Esophagus squamous epithelium (tissue), 5 donors: ENCODE results near the gene OGDH. TPM values are rescaled to one million over a fixed set of nuclear protein-coding genes. Genes with fewer than 3 reads are reported as not detected.

ENCODE experiments used
- DNase-seq: peaks from one replicate; lab custom pipeline; 2025; lab: John Stamatoyannopoulos, UW
- H3K27ac ChIP-seq, 4 donors: fragments of 200-600 bp; sonication (generic); one replicate each; pipeline ENCODE4 v1.5.1; 2016 to 2019; ENCODE audit warnings: mild to moderate bottlenecking in 1 of 4
- H3K27me3 ChIP-seq, 4 donors: fragments of 200-600 bp; sonication (generic); 1 replicate in 3 of 4; 2 replicates in 1 of 4; pipeline versions ENCODE4 v1.5.1 to v1.6.0; 2017 to 2021; ENCODE audit warnings: antibody characterized with exemption in 1 of 4
- H3K36me3 ChIP-seq, 3 donors: fragments of 200-600 bp; sonication (generic); one replicate each; pipeline ENCODE4 v1.5.1; 2016 to 2019
- H3K4me1 ChIP-seq, 3 donors: fragments of 200-600 bp; sonication (generic); one replicate each; pipeline ENCODE4 v1.5.1; 2017 to 2019
- H3K4me3 ChIP-seq, 4 donors: fragments of 200-600 bp; sonication (generic); 1 replicate in 3 of 4; 2 replicates in 1 of 4; pipeline ENCODE4 v1.5.1; 2016 to 2019; ENCODE audit warnings: mild to moderate bottlenecking in 2 of 4, moderate library complexity in 1 of 4
- H3K9me3 ChIP-seq, 3 donors: fragments of 200-600 bp; sonication (generic); one replicate each; pipeline ENCODE4 v1.5.1; 2016 to 2019
- POLR2A ChIP-seq, 4 donors: fragments of 450-650 bp; IDR thresholded peaks; one replicate each; pipeline ENCODE4 v1.6.1; 2017; ENCODE audit warnings: antibody characterized with exemption in 4 of 4, mild to moderate bottlenecking in 4 of 4, moderate library complexity in 3 of 4
- WGBS, 2 donors: methylation state at CpG; one replicate each; pipeline ENCODE4 v1.1.5; 2018; 5-methylcytosine and 5-hydroxymethylcytosine counted together
- intact Hi-C: fragments of 100-400 bp; cut with DNase I; formaldehyde crosslinking; loops from one replicate; pipeline ENCODE4 v1.15.0; 2022
- total RNA-seq, 4 donors: library from RNA; depleted of rRNA; stranded (reverse); fragments of >200 nt; gene quantifications; one replicate each; pipeline ENCODE4 v1.1.0, GENCODE V29; 2016
- TF ChIP-seq, protein P1 (sequence below), 6 experiments: fragments of 450-650 bp in 4 of 6; fragments of 200-600 bp in 2 of 6; sonication (generic) in 2 of 6; IDR thresholded peaks; one replicate each; pipeline ENCODE4 v1.5.1; 2016 to 2019; ENCODE audit warnings: antibody characterized with exemption in 6 of 6, mild to moderate bottlenecking in 4 of 6, moderate library complexity in 4 of 6
- donor health status: DM: yes; HTN: yes; CAD: no.

The OGDH gene
- total RNA-seq, 4 donors from 2014 or later = 68.9 to 102 (median 89.5) TPM

DNA sequence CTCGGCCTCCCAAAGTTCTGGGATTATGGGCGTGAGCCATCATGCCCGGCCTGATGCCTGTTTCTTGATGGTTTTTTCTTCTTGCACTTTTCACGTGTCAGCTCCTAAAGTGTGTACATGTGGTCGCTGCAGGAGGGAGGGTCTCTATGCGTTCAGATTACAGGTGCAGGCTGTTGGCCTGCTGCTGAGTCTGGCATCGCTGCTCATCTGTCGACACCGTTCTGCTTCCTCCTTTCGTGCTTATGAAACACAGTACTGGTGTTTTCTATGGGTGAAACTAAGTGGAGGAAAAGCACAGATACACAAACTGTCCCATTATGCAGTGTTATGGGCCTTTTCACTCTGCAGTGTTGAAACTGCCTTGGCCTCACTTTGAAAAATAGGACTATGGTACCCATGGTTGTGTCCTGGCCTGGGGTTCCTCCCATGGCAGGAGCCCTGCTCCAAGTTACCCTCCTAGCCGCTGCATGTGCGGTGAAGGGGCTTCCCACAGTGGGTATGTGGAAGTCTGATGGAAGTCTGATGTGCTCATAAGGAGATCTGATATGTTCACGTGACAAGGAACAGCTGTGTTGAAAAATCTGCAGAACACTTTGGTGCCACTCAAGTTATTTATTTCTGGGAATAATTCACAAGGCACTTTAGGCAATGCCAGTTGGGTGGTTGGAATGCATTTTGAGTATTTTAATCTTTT, 23.5 kb downstream of the OGDH start:
- Histone ChIP-seq H3K27ac (peak overlapping the region in 2 of 4 donors; percentile 63 to 70), H3K9me3 (no peaks in the 10 kb centered on the region), H3K4me3 (no peak overlapping the region), H3K27me3 (no peaks in the 10 kb centered on the region), H3K36me3 (peaks cover 6 to 64% (median 23%) of the 10 kb centered on the region in 3 donors), H3K4me1 (peaks cover 30 to 53% (median 31%) of the 10 kb centered on the region in 3 donors)
- 81 to 89% methylated on average over 12 to 13 of the region's 13 CpGs for WGBS, 2 donors
- DNase-seq = no peak
- intact Hi-C loops = no loop called here
- TF ChIP-seq POLR2A (IDR thresholded peaks at IDR 0.05) = no peak
- TF ChIP-seq, protein P1, sequence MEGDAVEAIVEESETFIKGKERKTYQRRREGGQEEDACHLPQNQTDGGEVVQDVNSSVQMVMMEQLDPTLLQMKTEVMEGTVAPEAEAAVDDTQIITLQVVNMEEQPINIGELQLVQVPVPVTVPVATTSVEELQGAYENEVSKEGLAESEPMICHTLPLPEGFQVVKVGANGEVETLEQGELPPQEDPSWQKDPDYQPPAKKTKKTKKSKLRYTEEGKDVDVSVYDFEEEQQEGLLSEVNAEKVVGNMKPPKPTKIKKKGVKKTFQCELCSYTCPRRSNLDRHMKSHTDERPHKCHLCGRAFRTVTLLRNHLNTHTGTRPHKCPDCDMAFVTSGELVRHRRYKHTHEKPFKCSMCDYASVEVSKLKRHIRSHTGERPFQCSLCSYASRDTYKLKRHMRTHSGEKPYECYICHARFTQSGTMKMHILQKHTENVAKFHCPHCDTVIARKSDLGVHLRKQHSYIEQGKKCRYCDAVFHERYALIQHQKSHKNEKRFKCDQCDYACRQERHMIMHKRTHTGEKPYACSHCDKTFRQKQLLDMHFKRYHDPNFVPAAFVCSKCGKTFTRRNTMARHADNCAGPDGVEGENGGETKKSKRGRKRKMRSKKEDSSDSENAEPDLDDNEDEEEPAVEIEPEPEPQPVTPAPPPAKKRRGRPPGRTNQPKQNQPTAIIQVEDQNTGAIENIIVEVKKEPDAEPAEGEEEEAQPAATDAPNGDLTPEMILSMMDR (IDR thresholded peaks at IDR 0.05) = no peak

DNA sequence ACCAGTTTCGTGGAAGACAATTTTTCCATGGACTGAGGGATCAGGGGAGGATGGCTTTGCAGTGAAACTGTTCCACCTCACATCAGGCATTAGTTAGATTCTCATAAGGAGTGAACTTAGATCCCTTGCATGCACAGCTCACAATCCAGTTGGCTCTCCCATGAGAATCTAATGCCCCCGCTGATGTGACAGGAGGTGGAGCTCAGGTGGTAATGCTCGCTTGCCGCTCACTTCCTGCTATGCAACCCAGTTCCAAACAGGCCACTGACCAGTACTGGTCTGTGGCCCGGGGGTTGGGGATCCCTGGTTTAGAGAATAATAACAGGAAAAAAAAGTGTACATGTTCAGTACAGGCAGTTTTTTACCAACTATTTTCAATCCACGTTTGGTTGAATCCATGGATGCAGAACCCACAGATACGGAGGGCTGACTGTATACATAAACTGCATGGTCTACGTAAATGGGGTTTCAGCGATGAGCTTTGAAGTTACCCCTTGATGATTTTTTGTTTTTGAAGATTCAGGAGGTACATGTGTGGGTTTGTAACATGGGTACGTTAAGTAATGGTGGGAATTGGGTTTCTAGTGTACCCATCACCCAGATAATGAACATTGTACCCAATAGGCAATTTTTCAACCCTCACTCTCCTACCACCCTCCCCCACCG, 24.5 kb downstream of the OGDH start:
- Histone ChIP-seq H3K27ac (peak overlapping the region; percentile 0 to 96 (median 66)), H3K27me3 (no peaks in the 10 kb centered on the region), H3K36me3 (peaks cover 6 to 55% (median 15%) of the 10 kb centered on the region in 3 donors), H3K9me3 (no peaks in the 10 kb centered on the region), H3K4me3 (no peak overlapping the region), H3K4me1 (peaks cover 35 to 63% (median 40%) of the 10 kb centered on the region in 3 donors)
- intact Hi-C loops = no loop called here
- TF ChIP-seq, protein P1 (IDR thresholded peaks at IDR 0.05) = no peak
- TF ChIP-seq POLR2A (IDR thresholded peaks at IDR 0.05) = no peak
- 72 to 85% methylated on average over 8 to 11 of the region's 11 CpGs for WGBS, 2 donors
- DNase-seq = no peak

DNA sequence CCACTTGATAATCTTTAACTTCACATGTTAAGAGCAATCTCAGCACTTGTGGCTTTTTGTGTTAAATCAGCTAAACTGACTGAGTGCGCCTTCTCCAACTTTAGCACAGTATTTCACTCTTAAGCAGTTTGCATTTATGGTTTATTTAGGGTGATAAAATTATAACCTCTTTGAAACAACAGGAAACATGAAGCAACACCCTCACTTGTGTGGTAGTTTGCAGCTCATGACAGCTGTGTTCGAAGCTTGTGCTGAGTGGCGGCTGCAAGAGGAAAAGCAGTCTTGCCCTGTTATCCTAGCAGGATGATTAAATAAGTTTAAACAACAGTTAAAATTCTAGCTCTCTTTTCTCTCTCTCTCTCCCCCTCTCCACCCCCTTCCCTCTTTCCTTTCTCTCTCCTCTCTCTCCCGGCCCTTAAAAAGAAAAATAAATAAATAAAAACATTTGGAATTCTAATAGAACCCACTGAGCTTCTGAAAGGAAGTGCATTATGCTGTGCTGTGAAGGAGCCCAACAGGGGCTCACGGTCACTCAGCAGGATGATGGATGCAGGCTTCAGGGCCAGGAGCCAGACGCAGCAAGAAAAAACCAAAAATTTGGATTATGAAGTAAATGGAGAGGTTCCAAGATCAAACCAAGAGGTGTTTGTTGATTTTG, 25.2 kb downstream of the OGDH start:
- TF ChIP-seq, protein P1 (IDR thresholded peaks at IDR 0.05) = no peak
- no peak for TF ChIP-seq POLR2A (IDR thresholded peaks at IDR 0.05)
- 55 to 77% methylated on average over 6 of the region's 6 CpGs for WGBS, 2 donors

DNA sequence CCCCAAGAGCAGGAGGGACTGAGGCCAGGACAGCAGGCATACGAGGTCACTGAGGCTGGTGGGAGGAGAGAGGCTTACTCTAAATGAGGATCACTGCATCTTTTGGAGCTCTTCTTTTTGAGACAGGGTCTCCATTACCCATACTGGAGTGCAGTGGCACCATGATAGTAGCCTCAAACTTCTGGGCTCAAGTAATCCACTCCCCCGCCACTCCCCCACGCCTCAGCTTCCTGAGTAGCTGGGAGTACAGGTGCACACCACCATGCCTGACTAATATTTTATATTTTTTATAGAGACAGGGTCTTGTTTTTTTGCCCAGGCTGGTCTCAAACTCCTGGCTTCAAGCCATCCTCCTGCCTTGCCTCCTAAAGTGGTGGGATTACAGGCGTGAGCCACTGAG, 25.8 kb downstream of the OGDH start:
- Histone ChIP-seq H3K4me3 (no peak overlapping the region), H3K4me1 (peaks cover 37 to 71% (median 48%) of the 10 kb centered on the region in 3 donors), H3K36me3 (peaks cover 5 to 42% (median 6%) of the 10 kb centered on the region in 3 donors), H3K9me3 (no peaks in the 10 kb centered on the region), H3K27ac (peak overlapping the region in 3 of 4 donors; percentile 70 to 96 (median 79)), H3K27me3 (no peaks in the 10 kb centered on the region)
- TF ChIP-seq POLR2A (IDR thresholded peaks at IDR 0.05) = no peak
- intact Hi-C loops = no loop called here
- 82 to 84% methylated on average over 4 of the region's 4 CpGs for WGBS, 2 donors
- DNase-seq = no peak

More for the DNA sequence above, 25.2 kb downstream of the OGDH start:
- intact Hi-C loops = no loop called here
- no peaks in the 10 kb centered on the region for H3K9me3 ChIP-seq
- no peak for DNase-seq
- H3K4me3 ChIP-seq = no peak overlapping the region
- H3K27ac ChIP-seq = peak overlapping the region in 3 of 4 donors; percentile 70 to 96 (median 79)
- no peaks in the 10 kb centered on the region for H3K27me3 ChIP-seq
- peaks cover 39 to 66% (median 46%) of the 10 kb centered on the region in 3 donors for H3K4me1 ChIP-seq
- H3K36me3 ChIP-seq = peaks cover 6 to 48% (median 11%) of the 10 kb centered on the region in 3 donors

DNA sequence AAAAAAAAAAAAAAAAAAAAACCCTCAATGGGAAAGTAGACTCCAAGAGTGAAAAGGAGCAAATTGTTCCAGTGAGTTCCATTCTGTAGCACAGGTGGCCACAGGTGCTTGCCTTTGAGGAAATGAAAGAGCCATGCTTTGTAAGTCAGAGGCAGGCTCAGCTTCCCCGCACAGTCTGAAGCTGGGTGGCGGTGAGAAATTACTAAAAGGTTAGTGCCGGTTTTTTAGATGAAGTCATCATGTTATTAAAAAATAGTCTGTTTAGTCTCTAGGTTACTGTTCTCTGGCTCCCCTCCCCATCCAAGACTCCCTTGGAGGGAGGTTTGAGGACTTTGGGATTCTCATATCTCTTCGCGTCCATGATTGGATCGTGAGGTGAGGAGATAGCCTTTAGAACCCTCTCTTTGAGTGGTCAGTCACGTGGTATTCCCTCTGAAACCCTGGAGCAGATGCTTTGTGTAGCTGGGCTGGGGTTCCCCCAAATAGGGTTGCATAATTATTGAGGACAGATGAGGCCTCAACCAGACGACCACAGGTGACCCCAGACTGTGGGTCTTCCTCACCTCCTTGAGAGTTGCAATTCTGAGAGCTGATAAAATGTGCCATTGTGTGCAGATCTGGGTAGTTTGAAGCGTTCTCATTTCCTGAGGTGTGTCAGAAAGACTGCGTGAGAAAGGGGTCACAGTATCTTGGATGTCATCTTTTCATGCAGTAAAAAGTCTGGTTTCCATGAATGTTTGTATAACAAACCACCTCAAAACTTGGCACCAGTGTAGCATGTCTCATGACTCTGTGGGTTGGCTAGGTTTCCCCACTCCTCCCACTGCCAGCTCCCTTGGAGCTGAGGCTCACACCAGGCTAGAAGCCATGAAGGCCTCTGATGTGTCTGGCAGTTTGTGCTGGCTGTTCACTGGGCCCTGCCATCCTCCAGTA, 27.1 kb downstream of the OGDH start:
- no peak for DNase-seq
- peak overlapping the region; percentile 62 to 96 (median 90) for H3K27ac ChIP-seq
- H3K36me3 ChIP-seq = peaks cover 0 to 34% (median 6%) of the 10 kb centered on the region in 3 donors
- H3K4me3 ChIP-seq = no peak overlapping the region
- WGBS, 2 donors = 55 to 59% methylated on average over 9 to 10 of the region's 10 CpGs
- H3K9me3 ChIP-seq = no peaks in the 10 kb centered on the region
- TF ChIP-seq, protein P1 (IDR thresholded peaks at IDR 0.05) = no peak
- TF ChIP-seq POLR2A (IDR thresholded peaks at IDR 0.05) = no peak
- no peaks in the 10 kb centered on the region for H3K27me3 ChIP-seq
- H3K4me1 ChIP-seq = peaks cover 48 to 84% (median 61%) of the 10 kb centered on the region in 3 donors
- intact Hi-C loops = no loop called here
